DMS 273 (cell line): ENCODE results near the gene PARVB.

Experiments
- DNase-seq: peaks from one replicate; lab custom pipeline; 2025; ENCODE audit not compliant: unreplicated experiment; lab: John Stamatoyannopoulos, UW

Gene PARVB

DNA sequence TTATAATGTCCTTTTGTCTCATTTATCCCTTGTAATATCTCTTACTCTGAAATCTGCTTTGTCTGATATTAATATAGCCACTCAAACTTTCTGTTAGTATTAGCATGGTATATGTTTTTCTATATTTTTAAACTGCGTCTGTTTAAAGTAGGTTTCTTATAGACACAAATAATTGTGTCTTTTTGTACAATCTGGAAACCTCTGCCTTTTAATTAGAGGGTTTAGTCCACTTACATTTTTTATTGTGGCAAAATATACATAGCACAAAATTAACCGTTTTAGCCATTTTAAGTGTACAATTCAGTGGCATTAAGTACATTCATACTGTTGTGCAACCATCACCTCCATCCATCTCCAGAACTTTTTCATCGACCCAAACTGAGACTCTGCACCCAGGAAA lies 185.2 kb downstream of the PARVB start:
- DNase-seq, result no peak

DNA sequence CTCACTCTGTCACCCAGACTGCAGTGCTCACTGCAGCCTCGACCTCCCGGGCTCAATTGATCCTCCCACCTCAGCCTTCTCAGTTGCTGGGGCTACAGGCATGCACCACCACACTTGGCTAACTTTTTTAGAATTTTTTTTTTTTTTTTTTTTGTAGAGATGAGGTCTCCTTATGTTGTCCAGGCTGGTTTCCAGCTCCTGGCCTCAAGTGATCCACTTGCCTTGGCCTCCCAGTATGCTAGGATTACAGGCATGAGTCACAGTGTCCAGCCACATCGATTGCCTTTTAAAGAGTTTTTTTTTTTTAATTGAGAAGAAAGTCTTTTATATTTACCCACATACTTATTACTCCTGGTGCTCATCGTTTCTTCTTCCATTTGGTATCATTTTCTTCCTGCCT lies 186.6 kb downstream of the PARVB start:
- DNase-seq, result no peak

DNA sequence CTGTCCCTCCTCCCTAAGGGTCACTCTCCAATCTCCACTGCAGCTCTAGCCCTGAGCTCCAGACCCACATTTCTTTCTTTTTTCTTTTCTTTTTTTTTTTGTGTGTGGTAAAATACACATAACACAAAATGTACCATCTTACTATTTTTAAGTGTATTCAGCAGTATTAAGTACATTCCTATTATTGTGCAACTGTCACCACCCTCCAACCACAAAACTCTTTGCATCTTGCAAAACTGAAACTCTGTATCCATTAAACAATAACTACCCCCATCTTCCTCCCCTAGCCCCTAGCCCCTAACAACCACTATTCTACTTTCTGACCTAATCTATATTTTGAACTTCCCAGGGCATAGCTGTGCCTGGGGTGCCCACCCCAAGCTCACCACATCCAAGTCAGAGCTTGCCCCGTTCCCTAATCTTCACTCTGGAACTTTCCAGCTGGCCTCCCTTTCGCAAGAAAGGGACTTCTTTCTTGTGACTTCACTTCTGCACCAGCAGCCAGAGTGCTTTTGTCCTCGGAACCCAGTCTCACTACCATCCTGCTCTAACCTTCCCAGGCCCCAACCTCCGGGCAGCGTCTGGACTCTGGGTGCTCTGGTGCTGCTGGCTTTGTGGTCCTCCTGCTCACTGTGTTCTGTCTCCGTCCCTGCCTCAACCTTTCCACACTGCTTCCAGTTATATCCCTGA lies 187.3 kb downstream of the PARVB start:
- no peak for DNase-seq

DNA sequence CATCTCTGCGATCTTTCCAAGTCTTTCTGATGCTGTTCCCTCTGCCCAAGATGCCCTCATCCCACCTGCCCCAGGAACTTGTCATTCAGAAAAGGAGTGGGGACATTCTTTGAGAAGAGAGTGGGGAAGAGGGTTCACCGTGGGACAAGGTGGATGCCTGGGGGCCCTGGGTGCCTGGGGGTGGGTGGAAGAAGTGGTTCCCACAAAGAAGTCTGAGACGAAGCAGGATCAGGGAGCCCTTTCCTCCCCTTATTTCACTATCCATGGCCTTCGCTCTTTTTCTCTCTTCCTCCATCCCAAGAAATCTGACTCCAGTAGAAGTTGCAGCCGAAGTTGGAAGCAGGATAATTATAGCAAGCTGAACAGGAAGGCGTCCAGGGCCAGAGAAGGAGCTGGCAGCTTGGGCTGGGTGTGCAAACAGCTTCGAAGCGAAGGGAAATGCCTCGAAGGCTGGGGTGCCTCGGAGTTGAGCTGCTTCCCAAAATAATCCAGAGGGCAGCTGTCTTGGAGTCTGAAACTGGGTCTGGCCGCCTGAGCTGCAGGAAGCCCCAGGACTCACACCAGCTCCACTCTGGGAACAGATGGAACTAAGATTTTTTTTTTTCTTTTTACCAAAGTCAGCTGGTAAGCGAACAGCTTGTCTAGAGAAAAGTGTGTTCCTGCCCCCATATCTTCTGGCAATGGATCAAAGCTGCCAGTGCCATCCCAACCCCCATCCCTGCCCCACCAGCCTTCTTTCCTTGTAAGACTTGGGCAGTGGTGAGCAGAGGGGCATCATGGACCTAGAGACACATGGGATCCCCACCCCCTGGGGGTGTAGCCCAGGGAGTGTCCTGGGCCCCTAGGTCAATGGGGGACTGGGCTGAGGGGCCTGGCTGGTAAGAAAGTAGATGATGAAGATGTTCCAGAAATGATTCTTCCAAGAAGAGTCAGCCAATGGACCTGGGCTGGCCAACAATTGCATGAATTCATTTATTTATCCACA lies 188.1 kb downstream of the PARVB start:
- DNase-seq, result peak; percentile 80

DNA sequence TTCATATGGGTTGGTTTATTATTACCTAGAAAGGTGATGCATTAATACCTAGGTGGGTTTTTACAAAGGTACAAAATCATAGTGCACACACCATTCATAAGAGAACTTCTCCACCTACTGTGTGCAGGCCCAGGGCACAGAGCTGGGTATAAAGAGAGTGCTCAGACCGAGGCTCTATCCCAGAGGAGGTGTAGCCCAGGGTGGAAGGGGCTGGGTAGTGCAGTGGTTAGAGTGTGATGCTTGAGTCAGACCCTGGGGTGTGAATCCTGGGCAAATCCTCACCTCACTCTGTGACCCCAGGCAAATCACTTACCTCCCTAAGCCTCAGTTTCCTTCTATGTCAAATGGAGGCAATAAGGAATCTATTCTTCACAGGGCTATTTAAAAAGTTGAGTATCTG lies 188.8 kb downstream of the PARVB start:
- no peak for DNase-seq

DNA sequence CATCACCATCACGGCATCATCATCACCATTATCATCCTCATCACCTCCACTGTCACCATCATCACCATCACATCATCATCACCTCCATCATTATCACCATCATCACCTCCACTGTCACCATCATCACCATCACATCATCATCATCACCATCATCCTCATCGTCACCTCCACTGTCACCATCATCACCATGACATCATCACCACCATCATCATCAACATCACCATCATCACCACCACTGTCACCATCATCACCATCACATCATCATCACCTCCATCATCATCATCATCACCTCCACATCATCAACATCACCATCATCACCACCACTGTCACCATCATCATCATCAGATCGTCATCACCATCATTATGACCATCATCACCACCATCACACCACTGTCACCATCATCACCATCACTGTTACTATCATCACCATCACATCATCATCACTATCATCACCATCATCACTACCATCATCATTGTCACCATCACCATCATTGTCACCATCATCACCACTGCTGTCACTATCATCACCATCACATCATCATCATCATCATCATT lies 189.5 kb downstream of the PARVB start:
- no peak for DNase-seq

DNA sequence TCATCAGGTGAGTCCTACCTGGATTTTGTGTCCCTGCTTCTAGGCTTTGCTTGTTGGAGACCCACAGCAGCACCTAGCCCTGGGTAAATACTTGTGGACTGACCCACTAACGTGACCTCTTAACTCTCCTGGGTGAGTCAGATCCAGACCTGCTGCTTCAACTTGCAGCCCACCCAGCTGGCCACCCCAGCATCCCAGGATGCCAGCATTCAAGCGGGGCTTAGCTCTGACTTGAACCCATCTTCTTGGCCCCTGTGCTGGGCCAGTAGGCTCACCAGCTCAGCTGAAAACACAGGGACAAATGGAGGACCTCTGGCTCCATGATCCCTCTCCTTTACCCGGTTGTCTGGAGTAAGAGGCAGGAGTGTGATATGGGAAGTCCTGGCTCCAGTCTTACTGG lies 190.1 kb downstream of the PARVB start:
- DNase-seq, result no peak

DNA sequence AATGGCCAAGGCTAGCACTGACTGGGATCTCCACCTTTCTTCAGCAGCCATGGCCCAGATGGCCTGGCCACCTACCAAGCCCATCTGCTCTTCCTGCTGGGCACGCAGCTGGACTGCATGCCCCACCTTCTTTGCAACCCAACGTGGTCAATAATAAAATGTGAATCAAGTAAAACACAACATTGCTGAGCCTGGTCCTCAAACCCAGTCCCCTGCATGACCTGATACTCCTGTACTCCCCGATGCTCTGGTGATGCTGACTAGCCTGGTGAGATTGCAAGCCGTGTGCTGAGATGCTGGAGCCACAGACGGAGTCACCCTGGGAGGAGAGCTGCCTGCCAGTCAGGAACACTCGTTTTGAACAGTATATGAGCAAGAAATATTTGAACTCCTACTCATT lies 190.7 kb downstream of the PARVB start:
- DNase-seq, result peak; percentile 30

DNA sequence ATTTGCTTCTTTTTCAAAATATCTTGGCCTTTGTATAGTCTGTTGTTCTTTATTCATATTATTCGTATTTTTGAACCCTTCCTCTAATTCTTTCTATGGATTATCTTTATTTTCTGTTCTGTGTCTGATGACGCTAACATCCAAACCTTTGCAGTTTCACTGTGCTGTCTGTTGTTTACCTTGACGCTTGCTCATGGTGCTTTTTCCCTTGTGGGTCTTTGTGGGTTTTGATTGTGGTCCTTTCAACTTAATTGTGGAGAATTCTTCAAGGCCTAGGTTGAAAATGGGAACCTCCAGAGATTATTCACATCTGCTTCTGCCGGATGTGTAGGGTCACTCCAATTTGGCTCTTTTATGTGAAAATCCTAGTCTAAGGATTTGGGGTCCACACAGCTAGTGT lies 191.2 kb downstream of the PARVB start:
- DNase-seq, result no peak

DNA sequence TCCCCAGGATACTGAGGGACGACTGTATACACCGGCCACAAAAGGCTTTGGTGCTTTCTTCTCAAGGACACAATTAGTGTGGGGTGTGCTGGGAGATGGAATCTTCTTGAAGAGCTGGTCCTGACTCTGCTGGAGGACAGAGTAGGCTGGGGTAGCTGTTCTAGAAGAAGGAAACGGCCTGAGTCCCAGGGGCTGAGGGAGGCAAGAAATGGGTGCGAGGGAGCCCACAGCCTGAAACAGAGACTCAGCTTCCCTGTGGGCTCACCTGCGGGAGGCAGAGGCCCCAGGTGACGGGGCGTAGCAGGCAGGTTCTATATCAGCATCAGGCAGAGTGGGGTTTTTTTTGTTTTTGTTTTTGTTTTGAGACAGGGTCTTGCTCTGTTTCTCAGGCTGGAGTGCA lies 193.2 kb downstream of the PARVB start:
- DNase-seq, result no peak

DNA sequence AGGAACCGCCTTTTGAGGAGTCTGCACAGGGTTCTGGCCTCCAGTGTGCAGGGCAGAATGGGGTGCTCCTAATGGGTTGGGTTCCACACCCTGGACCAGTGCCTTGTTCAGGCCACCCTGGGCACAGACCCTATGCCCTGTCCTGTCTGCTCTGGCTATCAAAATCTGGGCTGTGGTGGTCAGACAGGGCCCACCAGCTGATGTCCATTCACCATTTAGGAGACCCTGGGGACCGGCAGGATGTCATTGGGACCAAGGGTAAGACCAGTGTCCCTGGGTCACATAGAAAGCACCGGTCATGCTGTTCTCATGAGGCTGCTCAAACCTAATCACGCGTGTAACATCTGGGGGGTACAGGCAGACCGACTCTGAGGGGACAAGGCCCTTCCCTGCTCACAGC lies 194.0 kb downstream of the PARVB start:
- DNase-seq, result no peak

DNA sequence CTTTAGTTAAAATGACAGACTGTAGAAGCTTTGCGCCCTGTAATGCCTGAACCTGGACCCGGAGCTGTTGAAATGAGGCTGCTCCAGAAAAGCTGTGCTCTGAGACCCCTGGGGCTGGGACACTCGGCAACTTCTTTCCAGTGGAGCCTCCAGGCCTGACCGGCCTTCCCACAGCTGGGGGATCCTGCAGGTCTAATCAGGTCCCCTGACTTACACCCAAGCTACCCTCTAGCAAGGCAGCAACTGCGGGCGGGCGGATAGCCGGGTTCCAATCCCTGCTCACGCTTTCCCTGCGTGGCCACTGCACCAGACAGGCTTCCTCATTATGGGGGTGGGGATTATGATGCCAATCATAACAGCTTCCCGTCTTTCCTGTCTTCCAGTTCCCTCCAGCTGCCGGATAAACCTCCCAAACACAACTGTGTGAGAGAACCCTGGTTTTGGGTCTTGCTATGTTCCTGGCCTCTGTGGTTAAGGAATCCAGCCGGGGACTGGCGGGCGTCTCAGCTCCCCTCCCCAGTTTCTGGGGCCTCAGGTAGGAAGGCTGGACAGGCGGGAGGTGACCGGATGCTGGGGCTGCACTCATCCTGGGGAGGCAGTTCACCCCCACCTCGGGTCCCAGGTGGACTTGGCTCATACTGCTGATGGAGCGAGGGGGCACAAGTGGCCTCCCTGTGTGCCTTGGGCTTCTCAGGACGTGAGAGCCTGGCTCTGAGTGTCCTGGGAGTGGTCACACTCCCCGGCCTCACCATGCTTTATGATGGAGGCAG lies 195.2 kb downstream of the PARVB start:
- no peak for DNase-seq

DNA sequence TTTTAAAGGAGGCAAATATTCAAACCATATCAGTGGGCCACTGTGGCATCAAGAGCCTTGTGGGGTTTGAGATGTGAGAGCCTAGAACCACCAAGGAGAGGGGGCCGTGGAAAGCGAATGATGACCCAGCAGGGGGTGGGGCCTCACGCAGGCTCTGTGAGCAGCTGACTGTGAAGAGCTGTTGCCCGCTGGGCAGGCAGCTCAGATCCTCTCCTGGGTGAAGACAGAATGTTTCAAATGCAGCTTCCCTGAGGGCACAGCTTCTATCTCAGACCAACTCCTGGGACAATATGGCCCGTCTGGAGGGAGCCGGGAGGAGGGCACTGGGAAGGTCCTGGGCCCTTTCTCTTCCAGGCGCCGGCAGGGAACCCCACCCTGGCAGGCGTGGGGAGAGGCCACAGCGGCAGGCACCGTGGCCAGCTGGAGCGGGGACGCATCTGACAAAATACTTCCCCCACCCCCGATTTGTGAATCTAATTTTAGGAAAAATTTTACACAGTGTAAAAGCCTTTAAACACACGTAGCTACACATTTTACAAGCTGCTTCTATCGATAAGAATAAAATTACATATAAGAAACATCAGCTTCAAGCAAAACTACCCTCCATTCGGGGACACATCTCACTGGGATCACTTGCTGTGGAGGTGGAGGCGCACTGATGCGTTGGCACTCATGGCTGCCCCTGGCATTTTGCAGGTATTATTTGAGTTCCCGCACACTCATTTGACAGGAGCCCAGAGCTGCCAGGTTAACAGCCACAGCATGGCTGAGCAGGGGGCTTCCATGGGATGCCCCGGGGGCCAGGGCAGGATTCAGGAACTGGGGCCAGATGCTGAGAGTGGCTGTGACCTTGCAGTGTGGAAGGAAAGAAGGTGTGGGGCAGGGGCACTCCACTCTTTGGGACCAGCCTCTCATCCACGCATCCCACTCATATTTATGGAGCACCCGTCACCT lies 196.9 kb downstream of the PARVB start:
- no peak for DNase-seq

DNA sequence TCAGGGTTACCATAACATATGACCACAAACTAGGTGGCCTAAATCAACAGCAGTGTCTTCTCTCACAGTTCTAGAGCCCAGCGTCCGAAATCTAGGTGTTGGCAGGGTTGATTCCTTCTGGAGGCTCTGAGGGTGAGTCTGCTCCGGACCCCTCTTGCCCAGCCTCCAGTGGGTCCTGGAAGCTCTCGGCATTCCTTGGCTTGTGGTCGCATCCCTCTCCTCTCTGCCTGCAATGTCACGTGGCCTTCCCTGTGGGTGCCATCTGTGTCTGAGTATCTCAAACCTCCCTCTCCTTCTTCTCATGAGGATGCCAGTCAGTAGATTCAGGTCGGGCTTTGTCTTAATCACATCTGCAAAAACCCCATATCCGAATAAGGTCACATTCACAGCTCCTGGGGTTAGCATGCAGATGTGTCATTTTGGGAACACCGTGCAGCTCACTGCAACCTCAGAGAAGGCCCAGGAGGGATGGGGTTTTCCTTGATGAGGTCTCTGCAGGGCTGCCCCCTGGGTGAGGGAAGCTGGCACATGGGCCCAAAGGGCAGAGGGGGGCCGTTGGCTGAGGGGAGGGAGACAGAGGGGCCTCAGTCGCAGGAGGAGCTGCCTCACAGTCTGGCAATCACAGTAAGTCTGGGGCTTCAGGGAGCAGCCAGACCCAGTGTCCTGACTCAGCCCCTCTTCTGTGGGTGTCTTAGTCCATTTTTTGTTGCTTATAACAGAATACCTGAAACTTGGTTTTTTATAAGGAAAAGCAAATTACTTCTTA lies 197.8 kb downstream of the PARVB start:
- DNase-seq, result no peak
